ENCODE measurements around the gene ACAD9. TPM values are rescaled to one million over a fixed set of nuclear protein-coding genes. Genes with fewer than 3 reads are reported as not detected.
"Not testable (repeated sequence)": the region's sequence is repeated elsewhere in the genome, so short reads cannot be mapped to it uniquely, and the experiment has no call there.

Gene ACAD9
- total and polyA plus RNA-seq, 11 donors = 24.6 to 44.9 (median 36.5) TPM

DNA sequence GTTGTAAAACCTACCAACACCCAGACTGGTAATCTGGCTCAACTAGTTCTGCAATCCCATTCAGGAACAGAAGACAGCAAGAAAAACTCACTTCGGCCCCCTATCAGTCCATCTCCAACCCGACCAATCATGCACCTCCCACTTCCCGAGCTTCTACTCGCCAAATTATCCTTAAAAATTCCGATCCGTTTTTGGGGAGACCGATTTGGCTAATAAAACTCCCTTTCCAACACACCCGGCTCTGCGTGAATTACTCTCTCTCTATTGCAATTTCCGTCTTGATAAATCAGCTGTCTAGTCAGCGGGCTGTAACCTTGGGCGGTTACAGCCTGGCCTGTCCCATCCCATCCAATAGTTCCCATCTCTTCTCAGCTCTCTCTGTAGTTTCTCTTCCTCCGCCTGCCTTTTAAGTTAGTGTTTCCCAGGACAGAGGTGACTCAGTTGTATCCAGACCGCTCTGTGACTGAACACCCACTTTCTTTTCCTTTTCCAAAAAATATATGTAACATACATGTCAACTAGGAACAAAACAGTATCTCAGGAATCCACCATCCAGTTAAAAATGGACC is 780 bp upstream of the ACAD9 start:
- Histone ChIP-seq H3K4me1 (peaks cover 0 to 56% (median 30%) of the 10 kb centered on the region in 12 donors), H3K9me3 (no peaks in the 10 kb centered on the region), H3K4me3 (peak overlapping the region; percentile 40 to 92 (median 76)), H3K27me3 (no peaks in the 10 kb centered on the region), H3K36me3 (peaks cover 0 to 22% (median 0%) of the 10 kb centered on the region in 9 donors), H3K27ac (peak overlapping the region; percentile 83 to 98 (median 95))
- DNase-seq (peak in 3 of 5 donors; percentile 11 to 41 (median 38)), ATAC-seq (peak; percentile 53 to 76 (median 58))
- 1% methylated on average over 14 of the region's 14 CpGs for WGBS, 4 donors
- intact Hi-C loops (cut with DNase I) = no loop called here
- TF ChIP-seq, protein P1, sequence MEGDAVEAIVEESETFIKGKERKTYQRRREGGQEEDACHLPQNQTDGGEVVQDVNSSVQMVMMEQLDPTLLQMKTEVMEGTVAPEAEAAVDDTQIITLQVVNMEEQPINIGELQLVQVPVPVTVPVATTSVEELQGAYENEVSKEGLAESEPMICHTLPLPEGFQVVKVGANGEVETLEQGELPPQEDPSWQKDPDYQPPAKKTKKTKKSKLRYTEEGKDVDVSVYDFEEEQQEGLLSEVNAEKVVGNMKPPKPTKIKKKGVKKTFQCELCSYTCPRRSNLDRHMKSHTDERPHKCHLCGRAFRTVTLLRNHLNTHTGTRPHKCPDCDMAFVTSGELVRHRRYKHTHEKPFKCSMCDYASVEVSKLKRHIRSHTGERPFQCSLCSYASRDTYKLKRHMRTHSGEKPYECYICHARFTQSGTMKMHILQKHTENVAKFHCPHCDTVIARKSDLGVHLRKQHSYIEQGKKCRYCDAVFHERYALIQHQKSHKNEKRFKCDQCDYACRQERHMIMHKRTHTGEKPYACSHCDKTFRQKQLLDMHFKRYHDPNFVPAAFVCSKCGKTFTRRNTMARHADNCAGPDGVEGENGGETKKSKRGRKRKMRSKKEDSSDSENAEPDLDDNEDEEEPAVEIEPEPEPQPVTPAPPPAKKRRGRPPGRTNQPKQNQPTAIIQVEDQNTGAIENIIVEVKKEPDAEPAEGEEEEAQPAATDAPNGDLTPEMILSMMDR (IDR thresholded peaks at IDR 0.05) = no peak
- no peak for TF ChIP-seq POLR2A (IDR thresholded peaks at IDR 0.05)

DNA sequence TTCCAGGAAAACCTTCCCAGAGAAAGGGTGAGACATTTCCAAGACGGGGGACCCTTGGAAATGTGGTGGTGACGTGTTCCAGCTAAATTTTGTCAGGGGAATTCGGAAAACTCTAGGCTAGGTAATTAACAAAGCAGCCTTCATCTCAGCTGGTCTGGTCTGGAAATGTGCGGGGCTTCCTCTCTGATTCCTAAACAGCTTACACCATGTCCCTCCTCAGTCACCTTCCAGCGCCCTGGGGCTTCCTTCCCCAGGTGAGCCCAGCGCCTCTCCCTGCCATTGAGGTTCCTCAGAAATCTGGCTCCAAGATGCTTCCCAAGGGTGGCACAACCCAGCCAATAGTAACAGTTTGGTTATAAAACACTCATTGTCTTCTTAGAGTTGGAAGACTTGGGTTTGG is 571 bp downstream of the ACAD9 start:
- WGBS, 4 donors = 2 to 6% (median 2%) methylated on average over 6 of the region's 6 CpGs
- no peak for DNase-seq
- Histone ChIP-seq H3K9me3 (no peaks in the 10 kb centered on the region), H3K27me3 (no peaks in the 10 kb centered on the region), H3K4me1 (peaks cover 0 to 58% (median 26%) of the 10 kb centered on the region in 12 donors), H3K36me3 (peaks cover 0 to 34% (median 9%) of the 10 kb centered on the region in 9 donors), H3K27ac (peak overlapping the region; percentile 27 to 98 (median 95)), H3K4me3 (peak overlapping the region; percentile 40 to 92 (median 76))
- TF ChIP-seq, protein P1 (IDR thresholded peaks at IDR 0.05) = no peak
- TF ChIP-seq POLR2A (IDR thresholded peaks at IDR 0.05) = no peak
- intact Hi-C loops (cut with DNase I) = no loop called here
- no peak for ATAC-seq

DNA sequence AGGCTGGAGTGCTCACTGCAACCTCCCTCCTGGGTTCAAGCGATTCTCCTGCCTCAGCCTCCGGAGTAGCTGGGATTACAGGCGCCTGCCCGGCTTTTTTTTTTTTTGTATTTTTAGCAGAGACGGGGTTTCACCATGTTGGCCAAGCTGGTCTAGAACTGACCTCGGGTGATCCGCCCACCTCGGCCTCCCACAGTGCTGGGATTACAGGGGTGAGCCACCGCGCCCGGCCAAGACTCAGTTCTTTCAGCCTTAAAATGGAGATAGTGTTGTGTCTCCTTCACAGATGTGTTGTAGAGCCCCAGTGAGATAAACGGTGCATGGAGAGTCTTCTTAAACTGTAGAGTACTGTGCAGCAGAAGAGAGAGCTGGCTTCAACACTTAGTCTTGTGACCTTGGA is 1.0 kb downstream of the ACAD9 start:
- ATAC-seq; H3K9me3 ChIP-seq; intact Hi-C loops (cut with DNase I); H3K27me3 ChIP-seq; DNase-seq: not testable (repeated sequence)
- peaks cover 0 to 53% (median 26%) of the 10 kb centered on the region in 12 donors for H3K4me1 ChIP-seq
- peaks cover 0 to 39% (median 13%) of the 10 kb centered on the region in 9 donors for H3K36me3 ChIP-seq
- 73 to 82% (median 79%) methylated on average over 12 of the region's 12 CpGs for WGBS, 4 donors
- H3K27ac ChIP-seq = peak overlapping the region in 5 of 12 donors; percentile 90 to 98 (median 95)
- H3K4me3 ChIP-seq = peak overlapping the region in 9 of 12 donors; percentile 72 to 92 (median 77)

DNA sequence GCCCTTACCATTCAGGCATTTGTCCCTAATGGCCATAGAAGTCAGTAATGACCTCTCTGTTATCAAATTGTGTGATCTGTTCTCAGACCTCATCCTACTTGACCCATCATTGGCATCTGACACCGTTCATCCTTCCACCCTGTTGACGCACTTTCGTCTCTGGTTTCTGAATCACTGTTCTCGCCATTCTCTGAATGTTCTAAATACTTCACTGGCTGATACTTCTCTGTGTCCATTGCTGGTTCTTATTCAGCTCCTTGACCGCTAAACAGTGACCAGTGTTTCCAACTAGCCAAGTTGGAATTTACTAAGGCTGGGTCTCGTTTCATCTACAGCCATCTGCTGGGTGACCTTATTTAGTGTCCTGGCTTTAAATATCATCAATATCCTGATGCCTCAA is 2.2 kb downstream of the ACAD9 start:
- no peaks in the 10 kb centered on the region for H3K27me3 ChIP-seq
- no peaks in the 10 kb centered on the region for H3K9me3 ChIP-seq
- peaks cover 0 to 48% (median 25%) of the 10 kb centered on the region in 12 donors for H3K4me1 ChIP-seq
- TF ChIP-seq POLR2A (IDR thresholded peaks at IDR 0.05) = no peak
- TF ChIP-seq, protein P1 (IDR thresholded peaks at IDR 0.05) = no peak
- H3K27ac ChIP-seq = no peak overlapping the region
- no peak overlapping the region for H3K4me3 ChIP-seq
- ATAC-seq (no peak), DNase-seq (no peak)
- intact Hi-C loops (cut with DNase I) = no loop called here
- peaks cover 0 to 49% (median 24%) of the 10 kb centered on the region in 9 donors for H3K36me3 ChIP-seq
- WGBS, 4 donors = 83 to 90% (median 89%) methylated on average over 6 of the region's 6 CpGs
